Measurements from ENCODE around the gene NCKAP5.

DNA sequence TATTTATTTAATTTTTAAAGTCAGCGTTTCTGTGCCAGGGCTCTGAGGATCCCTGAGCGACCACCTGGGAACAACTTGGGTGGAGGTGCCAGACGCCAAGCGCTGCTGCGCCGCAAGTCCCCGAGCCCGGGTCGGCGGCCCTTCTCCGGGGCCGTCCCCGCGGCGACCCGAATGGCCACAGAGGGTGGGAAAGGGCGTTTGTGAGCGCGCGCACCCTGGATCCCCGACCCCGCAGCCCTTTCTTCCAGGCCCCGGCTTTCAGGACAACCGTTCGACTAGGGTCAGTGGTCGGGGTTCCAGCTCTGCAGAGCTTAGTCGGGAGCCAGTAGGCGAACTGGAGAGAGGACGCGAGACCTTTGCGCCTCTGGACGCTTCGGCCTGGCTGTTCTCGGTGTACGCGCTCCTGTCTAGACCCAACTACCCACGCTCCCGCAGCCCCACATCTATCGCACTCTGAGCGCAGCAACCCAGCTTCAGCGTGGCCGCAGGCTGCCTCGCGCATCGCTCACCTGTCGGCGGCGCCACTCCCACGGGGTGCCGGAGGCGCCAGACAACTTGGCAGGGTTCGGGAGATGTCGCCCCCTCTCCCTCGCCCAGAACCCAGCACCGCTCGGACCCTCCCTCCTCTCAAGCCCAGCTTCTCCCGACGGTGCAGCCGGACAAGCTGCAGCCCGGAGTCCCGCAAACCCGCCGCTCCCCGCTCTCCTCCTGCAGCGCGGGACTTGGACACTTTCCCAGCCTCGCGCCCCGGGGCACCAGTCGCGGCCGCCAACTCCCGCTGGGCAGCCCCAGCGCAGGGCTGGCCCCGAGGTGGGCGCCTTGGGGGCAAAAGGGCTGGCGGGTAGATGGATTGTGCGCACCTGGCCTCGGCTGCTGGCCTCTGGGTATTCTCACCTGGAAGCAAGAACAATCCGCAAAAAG, 899.0 kb downstream of the NCKAP5 start:
- TF ChIP-seq FOXA1 (IDR thresholded peaks at IDR 0.05) (no peak), CTBP1 (IDR thresholded peaks at IDR 0.05; ENCODE audit: borderline replicate concordance) (no peak), FOXK2 (IDR thresholded peaks at IDR 0.05) (no peak)

Data from HEK293T (cell line).